GM19397 (cell line): Measurements from ENCODE around the gene CPA1.

ENCODE experiments used
- ATAC-seq: cut with Tn5 transposase; IDR thresholded peaks from one replicate; pipeline ENCODE4 v1.9.1; 2021; ENCODE audit warnings: mild to moderate bottlenecking, moderate library complexity; ENCODE audit not compliant: unreplicated experiment

The CPA1 gene

DNA sequence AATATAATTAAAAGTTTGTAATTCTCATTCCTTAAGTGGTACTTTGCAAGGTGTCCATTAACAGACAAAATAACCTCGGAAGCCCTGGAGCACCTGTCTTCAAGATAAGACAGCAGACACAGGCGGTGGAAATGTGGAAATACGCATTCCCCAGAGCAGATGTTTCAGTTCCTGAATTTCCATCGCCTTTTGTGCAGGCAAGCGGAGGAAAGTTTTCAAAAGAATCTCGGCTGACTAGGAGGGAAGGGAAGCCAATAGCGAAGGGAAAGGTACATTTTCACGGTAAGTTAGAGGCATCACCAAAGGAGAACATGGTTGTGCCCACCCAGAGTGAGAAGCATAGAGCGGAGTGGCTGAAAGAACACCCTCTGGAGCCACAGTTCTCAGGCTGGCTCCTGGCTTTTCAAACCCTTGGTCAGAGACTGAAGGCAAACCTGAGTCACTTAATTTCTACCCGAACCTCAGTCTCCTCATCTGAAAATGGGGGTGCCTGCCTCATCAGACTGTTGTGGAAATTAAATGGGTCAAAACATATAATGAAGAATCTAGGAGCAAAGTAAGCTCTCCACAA lies 13.6 kb downstream of the CPA1 start:
- no peak for ATAC-seq

DNA sequence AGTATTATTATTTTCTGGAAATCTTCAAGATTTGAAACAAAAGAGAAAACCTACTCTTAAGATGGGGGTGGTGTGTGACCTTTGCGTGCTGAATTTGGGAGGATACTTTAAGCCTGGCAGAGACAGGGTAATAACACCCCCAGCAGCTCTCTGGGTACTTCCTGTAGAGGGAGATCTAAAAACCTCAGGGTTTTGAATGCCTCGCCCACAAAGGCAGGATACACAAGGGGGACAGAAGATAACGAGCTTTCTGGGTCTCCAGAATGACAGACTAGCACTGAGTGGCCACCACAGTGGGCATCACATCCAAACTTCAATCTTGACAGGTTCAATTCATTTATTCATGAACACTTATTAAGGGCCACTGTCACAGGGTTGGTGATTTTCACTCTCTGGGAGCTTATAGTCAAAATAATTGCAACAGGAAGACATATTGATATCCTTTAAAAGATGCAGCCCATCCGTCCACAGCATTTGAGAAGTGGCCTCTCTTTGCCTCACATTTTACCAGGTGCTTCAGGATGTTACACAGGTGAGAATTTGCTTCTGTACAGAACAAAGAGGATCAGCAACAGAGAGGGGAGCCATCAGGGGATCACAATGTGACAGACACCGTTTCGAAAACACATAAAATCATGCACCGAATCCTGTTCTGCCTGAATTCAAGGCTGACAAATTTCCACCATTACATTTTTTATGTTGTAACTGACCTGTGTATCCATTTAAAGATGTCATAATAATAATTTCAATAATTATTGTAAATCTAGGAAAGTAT lies 14.3 kb downstream of the CPA1 start:
- no peak for ATAC-seq

DNA sequence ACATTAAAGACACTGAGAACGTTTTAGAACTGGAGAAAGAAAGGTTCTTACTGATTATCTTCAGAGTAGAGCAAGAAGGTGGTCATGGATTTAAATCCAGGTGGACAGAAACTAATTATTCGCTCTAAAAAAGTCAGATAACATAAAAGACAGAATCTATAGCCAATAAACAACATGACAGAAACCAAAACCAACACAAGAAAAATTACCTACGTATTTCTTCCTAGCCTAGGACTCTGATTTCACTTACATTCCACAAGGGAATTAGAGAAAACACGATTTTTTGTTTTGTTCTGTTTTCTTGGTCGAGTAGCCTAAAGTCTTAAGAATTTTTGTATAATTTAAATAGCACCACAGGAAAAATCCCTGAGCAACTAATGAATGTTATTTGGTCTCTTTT lies 15.1 kb downstream of the CPA1 start:
- no peak for ATAC-seq

DNA sequence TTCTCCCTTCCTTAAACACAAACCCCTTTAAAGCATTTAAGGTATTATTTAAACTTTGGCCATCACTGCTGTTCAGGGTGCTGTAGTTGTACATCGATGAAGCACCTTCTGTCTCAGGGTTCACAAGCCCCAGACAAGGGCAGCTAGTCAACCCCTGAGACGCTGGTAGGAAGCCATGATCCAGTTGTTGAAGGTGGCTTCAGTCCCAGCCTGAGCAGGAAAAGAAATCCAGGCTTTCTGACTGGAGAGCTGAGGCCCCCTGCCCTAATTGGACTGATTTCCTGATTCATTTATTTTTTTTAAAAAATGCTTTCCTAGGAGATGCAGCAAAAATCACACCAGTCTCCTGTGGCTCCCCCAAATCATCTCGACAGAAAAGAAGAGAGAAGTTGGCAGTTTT lies 15.8 kb downstream of the CPA1 start:
- no peak for ATAC-seq

DNA sequence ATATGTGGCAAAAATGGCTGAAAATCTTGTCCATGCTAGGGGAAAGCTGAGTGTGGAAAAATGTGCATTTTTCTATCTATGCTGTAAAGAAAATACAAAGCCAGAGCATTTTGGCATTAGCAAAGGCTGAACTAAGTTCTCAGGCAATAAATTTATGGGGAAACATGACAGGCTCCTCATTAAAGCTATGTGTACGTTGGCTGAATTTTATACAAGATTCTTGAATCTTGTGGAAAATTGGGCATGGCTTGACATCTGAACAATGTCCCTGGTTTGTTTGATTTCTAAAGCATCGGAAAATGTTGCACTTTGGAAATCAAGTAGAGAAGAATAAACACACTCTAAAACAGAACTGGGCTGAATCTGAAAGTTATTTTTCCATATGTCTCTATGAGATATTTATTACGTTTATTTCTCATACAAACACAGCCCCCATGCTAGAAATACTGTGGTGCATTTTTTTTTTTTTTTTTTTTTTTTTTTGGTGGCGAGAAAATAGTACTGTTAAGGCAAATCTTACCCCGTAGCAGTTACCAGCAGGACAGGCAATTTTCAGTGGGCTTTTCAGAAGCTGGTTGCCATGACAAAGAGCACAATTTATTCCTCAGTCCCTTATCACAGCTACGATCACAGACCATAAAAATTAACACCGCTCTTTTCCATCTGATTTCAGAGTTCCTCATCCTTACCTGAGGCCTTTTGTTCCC lies 16.9 kb downstream of the CPA1 start:
- ATAC-seq = no peak

DNA sequence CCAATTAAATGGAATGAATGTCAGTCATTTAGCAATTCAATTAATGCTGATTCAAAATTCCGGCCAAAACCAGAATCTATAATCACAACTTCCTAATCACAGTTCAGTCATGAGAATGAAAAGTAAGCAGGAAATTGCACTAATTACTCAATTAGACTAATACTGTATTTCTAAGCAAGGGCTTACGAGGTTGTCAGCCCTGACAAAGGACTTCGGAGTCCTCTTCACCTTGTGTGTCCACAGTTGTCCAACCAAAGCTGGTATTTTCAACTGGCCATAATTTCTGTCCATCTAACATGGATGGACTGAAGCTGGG lies 17.4 kb downstream of the CPA1 start:
- ATAC-seq = no peak

DNA sequence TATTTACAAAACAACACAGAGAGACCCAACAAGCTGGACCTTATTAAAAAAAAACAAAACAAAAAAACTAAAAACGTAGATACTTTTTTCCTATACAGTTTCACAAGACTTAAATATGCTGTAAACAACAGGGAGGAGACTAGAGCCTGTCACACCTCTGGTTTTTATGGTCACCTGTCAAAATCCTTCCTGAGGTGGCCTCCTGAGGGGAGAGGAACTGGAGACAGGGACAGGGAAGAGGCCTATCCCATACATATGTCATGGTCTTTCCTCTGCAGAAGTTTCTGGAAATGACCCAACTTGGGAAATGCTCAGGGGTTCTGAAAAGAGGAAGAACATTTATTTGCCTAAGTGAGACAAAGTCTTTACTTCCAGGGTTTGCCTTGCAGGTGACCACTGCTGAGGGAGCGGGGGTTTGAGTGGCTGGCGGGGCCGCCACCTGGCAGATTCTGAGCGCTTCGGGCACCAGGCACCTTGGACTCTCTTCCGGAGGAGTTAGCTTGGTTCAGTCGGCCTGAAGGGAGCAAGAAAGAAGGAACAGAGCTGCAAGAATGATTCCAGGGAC lies 18.3 kb downstream of the CPA1 start:
- ATAC-seq = no peak

GRCh38 chr7:130400120-130400572 lies 19.9 kb downstream of the CPA1 start:
- ATAC-seq = no peak

DNA sequence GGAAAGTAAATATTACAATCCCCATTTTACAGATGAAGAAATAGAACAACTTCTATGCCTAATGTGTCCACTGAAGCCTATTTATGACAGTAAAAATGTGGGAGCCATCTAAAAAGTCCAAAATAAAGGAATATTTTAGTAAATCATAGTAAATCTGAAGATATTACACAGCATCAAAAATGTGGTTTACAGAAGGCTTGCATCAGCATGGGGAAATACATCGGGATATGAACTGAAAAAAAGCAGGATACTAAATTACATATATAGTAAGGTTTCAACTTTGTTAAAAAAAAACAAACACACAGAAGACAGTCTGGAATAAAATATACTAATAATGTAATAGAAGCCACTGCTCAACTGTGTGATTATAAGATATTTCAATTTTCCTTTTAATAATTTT lies 20.8 kb downstream of the CPA1 start:
- ATAC-seq = no peak

DNA sequence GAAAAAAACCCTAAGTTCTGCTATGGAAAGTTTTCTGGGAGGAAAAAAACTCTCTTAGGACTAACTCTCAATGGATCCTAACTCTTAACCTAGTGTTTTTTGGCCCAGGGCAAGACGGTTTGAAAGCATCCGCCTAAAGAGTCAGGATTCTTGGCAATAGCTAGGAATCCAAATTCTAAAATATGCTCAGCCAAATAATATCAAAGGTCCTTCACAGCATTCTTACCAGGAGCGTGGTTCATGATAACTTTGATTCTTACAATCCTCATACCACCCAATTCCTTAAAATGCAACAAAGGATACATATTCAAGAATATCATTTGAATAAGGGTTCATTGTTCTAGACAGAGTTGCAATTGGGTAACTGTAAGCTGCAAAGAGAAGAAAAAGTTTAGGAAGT lies 21.3 kb downstream of the CPA1 start:
- no peak for ATAC-seq

DNA sequence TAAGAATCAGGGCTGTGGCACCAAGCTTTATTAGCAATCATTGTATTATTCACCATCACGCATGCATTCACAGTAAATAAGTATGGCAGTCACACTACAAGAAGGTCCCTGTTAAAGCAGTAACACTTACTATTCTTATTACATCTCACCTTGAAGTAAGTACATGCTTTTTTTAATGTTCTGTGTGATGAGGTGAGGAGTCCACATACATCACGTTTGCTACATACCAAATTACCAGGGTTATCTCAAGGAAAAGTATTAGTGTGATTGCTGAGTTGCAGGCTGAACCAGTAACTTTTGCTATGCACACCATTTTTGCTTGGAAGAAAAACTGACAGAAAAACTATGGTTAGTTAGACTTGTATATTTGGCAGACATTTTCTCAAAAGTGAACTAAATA lies 24.7 kb downstream of the CPA1 start:
- ATAC-seq = no peak

- no peak for ATAC-seq
Measured at GRCh38 chr7:130409067-130409711, 28.9 kb downstream of the CPA1 start.

GRCh38 chr7:130409712-130410072 lies 29.4 kb downstream of the CPA1 start:
- no peak for ATAC-seq

DNA sequence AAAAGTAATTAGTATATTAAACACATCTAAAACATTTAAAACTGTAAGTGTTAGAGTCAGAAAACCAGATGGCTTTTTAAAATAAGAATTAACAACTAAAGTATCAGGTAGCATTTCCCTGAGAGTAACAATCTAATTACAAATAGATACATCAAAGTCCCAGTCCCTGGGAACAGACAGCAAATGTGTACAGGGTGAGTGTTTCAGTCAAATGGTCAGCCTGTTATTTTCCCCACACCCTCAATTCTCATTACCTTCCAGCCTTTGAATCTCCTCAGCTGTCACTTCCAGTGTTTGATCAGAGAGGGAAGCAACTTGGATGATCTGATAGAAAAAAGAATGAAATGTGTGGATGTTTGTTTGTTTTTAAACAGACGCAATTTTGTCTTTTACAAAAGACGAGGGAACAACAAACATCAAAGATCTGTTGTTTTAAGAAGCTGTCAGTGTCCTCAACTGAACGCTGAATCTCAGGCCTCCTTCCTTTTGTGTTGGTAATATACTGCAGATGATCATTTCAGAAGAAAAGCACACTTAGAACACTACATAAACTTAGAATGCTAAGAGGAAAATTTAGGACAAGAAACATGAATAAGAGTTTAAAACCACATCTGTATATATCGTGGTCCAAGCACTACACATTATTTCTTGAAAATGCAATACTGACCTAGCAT lies 30.7 kb downstream of the CPA1 start:
- no peak for ATAC-seq

GRCh38 chr7:130413201-130413600 lies 32.9 kb downstream of the CPA1 start:
- ATAC-seq = no peak

- ATAC-seq = no peak
Measured at GRCh38 chr7:130415006-130415405, 34.7 kb downstream of the CPA1 start.

GRCh38 chr7:130417213-130417612 lies 36.9 kb downstream of the CPA1 start:
- no peak for ATAC-seq

- no peak for ATAC-seq
Measured at GRCh38 chr7:130418306-130418705, 38.0 kb downstream of the CPA1 start.

GRCh38 chr7:130419658-130420057 lies 39.4 kb downstream of the CPA1 start:
- no peak for ATAC-seq

DNA sequence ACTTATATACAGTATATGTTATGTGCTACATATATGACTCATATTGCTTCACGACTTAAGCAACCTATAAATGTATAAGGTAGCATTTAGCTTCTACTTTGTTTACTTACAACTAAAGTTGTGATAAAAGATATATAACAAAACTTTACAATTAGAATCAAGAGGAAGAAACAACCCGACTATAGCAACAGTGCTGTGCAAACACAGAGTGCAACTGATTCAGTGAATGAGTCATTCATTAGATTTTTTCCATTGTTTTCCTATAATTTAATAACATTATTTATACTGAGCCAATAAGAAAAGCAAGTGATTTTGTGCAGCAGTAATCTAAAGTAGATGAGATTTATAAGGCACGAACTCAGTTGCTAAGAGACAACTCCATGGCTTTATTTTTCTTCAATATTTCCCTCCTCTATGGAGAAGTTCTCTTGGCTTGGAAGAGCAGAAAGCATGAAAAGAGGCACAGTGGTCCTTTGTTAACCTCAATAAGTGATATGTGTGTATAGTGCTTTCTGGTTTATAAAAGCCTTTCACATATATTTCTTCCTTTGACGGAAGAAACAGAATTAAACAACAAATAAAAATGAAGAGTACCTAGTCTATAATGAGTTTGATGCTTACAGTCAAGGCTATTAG lies 40.8 kb downstream of the CPA1 start:
- no peak for ATAC-seq

DNA sequence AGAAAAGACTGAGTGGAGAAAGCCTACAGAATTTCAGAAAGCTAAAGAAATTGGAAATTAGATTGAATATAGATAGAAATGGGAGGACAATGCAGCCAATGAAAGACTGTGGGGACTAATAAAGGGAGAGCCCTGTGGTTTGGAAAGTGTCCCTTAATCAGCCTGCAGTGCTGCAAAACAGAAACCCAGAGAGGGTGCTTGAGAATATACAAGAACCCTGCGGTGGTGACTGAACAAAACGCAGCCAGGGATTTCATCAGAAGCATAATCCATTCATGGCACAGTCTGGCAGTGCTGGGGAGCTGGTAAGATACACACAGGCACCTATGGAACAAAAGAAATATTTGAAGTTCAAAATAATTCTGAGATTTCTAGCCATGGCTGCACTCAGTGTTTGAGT lies 41.4 kb downstream of the CPA1 start:
- ATAC-seq = no peak
